Activated T-helper 1 cell treated with anti-CD3 and anti-CD28 coated beads, Interleukin-2, amount 50 U/mL, for 16 hours (primary cell): Measurements from ENCODE around the gene STXBP1.

Experiments used
- DNase-seq, 2 donors: peaks; one replicate each; pipeline ENCODE4 v3.0.0-alpha.2; 2020; ENCODE audit warnings: low read depth in 1 of 2, low spot score in 1 of 2

The STXBP1 gene

DNA sequence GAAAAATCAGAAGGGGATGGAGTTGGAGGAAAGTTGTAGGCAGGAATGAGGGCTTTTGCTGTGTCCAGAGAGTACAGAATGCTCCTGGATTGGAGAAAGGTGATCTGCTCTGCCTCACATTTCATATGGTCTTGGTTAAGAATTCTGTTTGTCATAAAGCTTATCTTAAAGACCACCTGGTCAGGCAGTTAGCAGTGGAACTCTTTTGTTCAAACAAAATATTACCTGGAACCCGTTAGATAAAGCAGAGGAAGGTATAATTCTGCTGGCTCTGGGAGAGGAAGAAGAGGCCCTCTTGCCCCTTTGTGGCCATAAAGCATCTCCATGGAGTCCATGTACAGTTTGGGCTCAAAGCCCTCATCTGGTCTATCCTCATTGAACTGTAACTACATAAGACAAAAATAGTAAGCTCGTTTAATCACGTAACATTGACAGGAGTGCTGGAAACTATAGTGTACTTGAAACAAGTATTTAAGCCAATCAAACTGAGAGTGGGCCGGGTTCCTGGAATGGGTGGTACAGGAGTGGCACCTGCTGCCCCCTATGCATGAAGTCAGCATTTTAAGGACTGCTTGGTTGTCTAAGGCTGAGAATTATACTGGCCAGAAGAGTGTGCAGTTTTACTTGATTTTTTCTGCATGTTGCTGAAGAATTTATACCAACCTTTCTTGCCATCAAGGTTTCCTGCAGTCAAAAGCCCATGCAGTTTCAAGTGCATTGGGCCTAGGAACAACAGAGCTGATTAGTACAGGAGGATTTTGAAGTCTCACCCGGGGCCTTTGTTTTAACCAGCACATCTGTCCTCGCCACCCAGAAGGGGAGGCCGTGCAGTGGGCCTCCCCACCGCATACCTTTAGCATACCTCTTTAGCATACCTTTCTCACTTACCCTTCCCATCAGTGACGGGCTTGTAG is 39.9 kb downstream of the STXBP1 start:
- no peak for DNase-seq

DNA sequence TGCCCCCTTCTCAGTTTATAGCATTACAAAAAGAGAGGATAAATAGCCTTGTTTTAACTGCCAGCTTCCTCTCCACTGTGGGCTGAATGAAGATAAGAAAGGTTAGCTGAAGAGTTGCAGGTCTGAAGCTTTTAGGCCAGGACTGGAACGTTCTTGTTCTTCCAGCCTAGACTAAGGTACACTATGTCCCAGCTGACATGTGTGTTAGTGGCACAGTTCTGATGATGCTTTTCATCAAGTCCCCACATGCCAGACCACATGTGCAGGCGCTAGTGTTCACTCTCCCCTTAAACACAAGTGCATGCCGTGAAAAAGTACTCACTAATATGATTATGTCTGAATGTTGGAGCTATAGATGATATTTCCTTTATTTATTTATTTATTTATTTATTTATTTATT is 40.7 kb downstream of the STXBP1 start:
- DNase-seq = no peak

DNA sequence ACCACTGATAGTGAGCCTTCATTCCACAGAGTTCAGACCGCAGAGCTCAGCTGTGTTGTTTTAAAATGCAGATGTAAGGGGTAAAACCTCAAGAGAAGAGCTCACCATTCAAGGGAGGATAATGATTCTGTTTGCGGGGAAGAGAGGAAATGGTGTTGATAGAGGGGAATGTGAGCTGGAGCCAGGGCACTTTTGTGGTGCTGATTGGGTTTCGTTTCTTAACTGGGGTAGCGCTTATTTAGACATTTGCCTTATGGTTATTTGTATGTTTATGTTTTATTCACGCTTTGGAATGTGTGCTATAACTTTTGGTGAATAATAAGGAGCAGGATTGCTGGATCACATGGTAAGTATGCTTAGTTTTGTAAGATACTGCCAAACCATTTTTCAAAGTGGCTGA is 42.5 kb downstream of the STXBP1 start:
- DNase-seq = no peak

DNA sequence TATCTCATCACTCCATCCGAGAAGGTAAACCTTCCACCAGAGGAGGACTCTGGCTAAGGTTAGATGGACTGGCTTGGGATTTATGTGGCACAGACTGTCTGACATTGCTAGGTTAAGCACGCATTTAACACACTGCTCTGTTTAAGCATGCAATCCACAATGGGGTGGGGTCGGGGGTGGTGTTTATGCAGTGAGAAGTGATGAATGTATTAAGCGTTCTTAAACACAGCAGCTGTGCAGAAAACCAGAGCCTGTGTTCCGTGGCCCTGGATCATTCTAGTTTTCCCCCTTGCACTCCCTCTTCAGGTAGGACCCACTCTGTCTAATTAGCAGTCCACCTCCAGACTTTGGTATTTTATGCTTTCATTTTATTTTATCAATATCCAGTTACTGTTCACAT is 46.4 kb downstream of the STXBP1 start:
- DNase-seq = no peak

DNA sequence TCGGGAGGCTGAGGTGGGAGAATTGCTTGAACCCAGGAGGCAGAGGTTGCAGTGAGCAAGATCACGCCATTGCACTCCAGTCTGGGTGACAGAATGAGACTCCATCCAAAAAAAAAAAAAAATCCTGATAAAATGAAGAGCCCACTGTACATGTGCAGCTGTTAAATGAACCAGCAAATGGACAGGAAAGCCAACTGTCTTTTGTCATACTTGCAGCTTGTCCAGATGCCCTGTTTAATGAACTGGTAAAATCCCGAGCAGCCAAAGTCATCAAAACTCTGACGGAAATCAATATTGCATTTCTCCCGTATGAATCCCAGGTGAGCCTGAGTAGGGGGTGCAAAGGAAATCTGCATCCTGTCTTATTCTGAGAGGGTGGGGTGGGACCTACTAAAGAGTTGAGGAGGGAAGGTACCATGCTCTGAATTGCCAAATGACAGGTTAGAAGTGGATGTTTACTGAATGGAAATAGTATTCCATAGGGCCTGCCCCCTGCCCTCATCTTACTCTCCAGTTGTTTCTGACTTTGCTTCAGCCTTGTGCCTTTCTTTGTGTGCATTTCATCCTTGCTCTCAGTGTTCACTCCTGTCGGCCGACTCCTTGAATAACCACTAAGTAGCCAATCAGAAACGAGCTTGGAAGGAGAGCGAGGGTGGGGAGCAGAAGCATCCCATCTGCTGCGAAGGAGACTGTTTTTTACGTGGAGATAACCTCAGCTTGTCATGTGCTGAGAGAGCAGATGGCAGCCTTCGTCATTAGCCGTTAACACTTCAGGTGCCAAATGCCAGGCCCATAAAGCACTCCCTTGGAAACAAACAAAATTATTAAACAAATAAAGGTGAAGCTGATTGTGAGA is 49.0 kb downstream of the STXBP1 start:
- DNase-seq = no peak

GRCh38 chr9:127662617-127663016 is 50.5 kb downstream of the STXBP1 start:
- DNase-seq = no peak

GRCh38 chr9:127664324-127664677 is 52.2 kb downstream of the STXBP1 start:
- DNase-seq = no peak

GRCh38 chr9:127664678-127665507 is 52.8 kb downstream of the STXBP1 start:
- no peak for DNase-seq

GRCh38 chr9:127667127-127667844 is 55.2 kb downstream of the STXBP1 start:
- no peak for DNase-seq

DNA sequence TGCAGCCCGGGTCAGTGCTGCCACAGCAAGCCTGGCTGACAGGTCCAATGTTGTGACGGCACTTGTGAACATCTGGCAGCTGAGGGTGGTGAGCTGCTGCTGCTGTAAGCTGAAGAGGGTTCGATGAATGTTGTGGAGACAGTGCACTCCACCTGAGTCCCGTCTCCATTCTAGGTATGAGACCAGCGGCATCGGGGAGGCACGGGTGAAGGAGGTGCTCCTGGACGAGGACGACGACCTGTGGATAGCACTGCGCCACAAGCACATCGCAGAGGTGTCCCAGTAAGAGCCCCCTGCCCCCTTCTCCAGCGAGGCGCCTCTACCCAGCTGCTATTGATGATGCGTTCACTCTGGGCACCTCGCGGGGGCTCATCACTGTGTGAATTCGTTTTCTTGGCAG is 55.8 kb downstream of the STXBP1 start:
- DNase-seq = no peak

- DNase-seq = no peak
Observed at GRCh38 chr9:127673234-127673633, 61.2 kb downstream of the STXBP1 start.

- no peak for DNase-seq
Observed at GRCh38 chr9:127676638-127677037, 64.6 kb downstream of the STXBP1 start.

- DNase-seq = no peak
Observed at GRCh38 chr9:127679506-127679905, 67.4 kb downstream of the STXBP1 start.

- DNase-seq = no peak
Observed at GRCh38 chr9:127680226-127680625, 68.1 kb downstream of the STXBP1 start.

DNA sequence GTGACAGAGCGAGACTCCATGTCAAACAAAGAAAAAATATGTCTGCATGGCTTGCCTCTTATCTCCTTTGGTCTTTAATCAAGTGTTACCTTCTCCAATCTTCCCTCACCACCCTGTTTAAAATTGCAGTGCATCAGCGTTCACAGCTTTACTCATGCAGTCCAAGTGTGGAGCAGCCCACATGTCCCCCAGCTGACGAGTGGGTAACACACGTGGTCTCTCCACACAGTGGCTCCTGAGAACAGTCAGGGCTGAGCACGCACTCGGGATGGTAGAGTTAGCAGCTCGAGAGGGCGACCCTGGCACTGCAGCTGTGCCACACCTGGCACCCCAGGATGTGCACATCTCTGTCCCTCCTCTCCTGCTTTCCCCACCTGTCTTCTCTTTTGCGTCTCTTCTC is 68.8 kb downstream of the STXBP1 start:
- DNase-seq = no peak

- DNase-seq = no peak
Observed at GRCh38 chr9:127682351-127683136, 70.5 kb downstream of the STXBP1 start.

DNA sequence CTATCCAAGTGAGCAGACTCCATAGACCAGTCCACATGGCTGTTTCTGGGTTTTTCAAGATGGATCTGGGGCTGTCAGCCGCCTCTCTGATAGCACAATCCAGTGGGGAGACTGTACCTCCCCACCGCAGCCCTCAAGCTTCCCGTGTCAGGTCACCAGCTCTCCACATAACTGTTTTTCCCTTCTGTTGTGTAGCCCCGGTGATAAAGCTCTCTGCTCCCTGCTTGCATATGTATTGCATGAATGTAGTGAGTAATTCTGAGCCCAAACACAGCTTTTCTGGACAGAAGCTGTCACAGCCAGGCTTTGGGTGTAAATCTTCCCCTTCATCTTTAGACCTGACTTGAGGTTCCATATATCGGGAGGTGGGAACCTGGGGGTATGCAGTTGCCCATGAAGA is 71.6 kb downstream of the STXBP1 start:
- no peak for DNase-seq

DNA sequence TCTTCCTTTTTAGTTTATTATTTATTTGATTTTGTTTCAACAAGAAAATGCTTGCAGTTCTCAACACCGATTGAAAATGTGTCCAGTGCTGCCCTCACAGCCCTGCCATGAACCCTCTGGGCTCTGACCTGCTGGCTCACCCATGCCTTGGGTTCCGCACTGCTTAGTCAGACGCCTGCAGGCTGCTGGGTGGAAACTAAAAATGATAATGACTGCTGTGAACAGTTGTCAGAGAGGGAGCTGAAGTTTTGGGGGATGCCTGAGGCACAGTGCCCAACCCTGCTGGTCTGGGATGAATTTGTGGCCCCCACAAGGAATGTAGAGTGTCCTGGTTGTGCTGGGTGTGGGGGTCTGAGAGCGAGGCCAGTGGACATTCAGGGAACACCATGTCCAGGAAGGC is 72.5 kb downstream of the STXBP1 start:
- no peak for DNase-seq

- DNase-seq = no peak
Observed at GRCh38 chr9:127686461-127687393, 74.7 kb downstream of the STXBP1 start.
